ENCODE results near the gene PHGDH.
"Not testable (repeated sequence)": the region's sequence is repeated elsewhere in the genome, so short reads cannot be mapped to it uniquely, and the experiment has no call there.

PHGDH gene

DNA sequence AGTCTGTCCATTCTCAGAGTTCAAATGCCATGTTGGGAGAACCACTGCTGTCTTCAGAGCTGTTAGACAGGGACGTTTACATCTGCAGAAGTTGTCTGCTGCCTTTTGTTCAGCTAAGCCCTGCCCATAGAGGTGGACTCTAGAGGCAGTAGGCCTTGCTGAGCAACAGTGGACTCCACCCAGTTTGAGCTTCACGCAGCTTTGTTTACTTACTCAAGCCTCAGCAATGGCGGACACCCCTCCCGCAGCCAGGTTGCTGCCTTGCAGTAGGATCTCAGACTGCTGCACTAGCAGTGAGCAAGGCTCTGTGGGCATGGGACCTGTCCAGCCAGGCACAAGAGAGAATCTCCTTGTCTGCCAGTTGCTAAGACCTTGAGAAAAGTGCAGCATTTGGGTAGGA is 14.9 kb upstream of the PHGDH start:
- not testable (repeated sequence) for DNase-seq (ENCODE audit: low read depth in 1 of 2, low spot score in 1 of 2)

DNA sequence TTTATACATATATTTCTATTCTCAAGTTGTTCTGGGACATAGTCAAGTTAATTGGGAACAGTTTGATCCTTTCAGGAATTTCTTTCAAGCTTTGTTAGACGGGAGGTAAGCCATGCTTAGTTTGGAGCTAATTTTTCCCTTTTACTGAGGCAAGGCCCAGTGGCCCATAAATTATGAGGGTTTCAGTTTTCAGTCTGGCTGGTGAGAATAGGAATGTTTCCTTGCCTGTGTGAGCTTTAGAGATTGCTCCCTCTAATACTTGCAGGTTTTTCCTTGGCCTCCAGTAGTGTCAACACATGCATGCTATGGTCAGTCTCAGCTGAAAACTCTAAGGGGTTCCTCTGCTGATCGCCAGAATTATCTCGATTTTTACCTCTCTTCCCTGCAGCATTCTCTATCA is 14.1 kb upstream of the PHGDH start:
- no peak for DNase-seq (ENCODE audit: low read depth in 1 of 2, low spot score in 1 of 2)

DNA sequence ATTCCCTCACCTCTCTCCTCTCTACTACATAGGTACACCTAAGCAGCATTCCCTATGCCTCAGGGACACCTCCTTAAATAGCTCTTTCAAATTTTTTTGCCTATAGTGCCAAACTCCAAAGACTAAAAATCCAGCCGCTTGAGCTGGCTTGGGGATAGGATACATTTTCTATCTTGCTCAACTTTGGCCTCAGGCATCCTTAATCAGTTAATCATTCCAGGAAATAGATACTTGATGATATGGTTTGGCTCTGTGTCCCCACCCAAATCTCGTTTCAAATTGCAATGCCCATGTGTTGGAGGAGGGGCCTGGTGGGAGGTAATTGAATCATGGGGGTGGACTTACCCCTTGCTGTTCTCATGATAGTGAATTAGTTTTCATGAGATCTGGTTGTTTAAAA is 11.4 kb upstream of the PHGDH start:
- DNase-seq (ENCODE audit: low read depth in 1 of 2, low spot score in 1 of 2): no peak

DNA sequence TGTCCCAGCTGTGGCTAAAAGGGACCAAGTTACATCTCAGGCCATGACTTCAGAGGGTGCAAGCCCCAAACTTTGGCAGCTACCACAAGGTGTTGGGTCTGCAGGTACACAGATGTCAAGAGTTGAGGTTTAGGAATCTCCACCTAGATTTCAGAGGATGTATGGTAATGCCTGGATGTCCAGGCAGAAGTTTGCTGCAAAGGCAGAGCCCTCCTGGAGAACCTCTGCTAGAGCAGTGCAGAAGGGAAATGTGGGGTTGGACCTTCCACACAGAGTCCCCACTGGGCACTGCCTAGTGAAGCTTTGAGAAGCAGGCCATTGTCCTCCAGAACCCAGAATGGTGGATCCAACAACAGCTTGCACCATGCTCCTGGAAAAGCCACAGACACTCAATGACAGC is 10.1 kb upstream of the PHGDH start:
- DNase-seq (ENCODE audit: low read depth in 1 of 2, low spot score in 1 of 2): no peak

DNA sequence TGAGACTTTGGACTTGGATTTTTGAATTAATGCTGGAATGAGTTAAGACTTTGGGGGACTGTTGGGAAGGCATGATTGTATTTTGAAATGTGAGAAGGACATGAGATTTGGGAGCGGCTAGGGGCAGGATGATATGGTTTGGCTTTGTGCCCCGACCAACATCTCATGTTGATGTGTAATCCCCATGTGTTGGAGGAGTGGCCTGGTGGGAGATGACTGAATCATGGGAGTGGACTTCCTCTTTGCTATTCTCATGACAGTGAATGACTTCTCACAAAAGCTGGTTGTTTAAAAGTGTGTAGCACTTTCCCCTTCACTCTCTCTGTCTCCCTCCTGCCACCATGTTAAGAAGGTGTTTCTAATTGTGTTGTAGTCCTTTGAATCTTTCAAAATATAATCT is 9.3 kb upstream of the PHGDH start:
- no peak for DNase-seq (ENCODE audit: low read depth in 1 of 2, low spot score in 1 of 2)

DNA sequence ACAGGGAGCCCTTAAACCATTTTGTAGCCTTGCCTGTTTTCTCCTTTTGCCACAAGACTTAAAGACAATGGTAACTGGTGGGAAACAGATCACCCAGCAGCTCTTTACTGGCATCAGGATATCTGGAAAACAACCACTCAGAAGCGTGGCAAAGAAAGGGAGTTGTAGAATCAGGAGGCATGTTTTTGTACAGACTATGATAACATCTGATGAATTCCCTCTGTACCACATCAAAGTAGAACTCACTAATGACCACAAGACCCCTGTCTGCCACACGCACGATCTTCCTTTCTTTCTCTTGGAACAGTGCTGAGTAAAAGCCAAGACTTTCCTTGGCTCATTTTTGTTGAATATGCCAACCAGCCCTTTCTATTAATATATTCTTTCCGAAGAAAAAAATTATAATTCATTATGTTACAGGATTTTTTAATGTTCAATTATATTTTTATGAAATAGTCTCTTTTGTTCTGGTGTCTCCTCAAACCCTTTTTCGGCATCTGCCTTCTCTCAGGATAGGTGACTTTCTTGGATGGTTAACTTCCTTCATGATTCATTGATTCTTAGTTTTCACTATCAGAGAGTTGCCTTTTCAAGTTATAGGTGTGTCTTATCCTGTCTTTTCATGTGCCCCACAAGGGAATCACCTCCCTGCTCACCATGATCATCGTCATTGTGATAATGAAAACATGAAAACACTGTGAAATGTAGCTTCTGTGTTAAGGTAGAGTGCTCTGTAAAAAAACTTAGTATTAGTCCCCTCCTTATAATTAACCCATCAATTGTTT is 7.9 kb upstream of the PHGDH start:
- no peak for DNase-seq (ENCODE audit: low read depth in 1 of 2, low spot score in 1 of 2)

DNA sequence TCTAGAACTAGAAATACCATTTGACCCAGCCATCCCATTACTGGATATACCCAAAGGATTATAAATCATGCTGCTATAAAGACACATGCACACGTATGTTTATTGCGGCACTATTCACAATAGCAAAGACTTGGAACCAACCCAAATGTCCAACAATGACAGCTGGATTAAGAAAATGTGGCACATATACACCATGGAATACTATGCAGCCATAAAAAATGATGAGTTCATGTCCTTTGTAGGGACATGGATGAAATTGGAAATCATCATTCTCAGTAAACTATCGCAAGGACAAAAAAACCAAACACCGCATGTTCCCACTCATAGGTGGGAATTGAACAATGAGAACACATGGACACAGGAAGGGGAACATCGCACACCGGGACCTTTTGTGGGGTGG is 5.1 kb upstream of the PHGDH start:
- DNase-seq (ENCODE audit: low read depth in 1 of 2, low spot score in 1 of 2): not testable (repeated sequence)

DNA sequence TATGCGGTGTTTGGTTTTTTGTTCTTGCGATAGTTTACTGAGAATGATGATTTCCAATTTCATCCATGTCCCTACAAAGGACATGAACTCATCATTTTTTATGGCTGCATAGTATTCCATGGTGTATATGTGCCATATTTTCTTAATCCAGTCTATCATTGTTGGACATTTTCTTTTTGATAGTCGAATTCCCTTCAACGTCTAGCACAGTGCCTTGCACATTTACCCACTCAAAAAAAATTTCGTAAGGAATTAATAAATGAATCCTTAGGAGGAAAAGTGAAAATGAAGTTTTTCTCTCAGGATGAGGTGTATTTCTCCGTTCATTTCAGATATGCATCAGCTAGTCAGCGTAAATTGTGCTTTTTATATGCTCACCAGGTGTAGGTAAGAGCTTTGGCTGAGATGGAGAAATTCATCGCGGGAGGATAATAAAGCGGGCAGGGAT is 354 bp upstream of the PHGDH start:
- not testable (repeated sequence) for DNase-seq (ENCODE audit: low read depth in 1 of 2, low spot score in 1 of 2)

DNA sequence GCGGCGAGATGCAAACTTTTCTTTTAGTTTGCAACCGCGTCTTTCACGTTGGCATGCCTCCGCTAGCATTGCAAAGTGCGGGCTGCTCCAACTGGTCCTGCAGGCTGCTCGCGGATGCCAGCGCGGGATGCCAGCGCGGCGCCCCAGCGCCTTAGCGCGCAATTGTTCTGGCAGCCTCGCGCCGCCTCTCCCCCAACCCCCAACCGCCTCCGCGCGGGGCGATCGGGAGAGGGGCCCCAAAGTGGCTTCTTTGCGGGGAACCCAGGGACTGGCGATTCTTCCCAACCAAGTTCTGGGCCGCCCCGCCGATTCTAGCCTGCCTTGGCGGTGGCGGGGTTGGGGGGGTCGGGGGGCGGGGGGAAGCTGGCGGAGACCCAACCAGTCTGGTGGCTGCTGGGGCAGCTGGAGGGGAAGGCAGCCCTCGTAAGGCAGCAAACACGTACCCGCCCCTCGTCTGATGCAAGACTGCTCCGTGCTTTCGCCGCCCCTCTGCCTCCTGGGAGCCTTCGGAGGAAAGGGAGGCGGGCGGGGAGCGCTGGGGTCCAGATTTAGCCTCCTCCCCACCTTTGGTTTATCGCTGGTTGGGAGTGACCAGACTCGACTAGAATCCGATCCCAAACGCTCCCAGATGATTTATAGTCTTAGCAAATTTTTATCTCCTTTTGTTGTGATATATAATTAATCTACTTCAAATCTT is 756 bp downstream of the PHGDH start:
- peak; percentile 3 to 24 for DNase-seq (ENCODE audit: low read depth in 1 of 2, low spot score in 1 of 2)

DNA sequence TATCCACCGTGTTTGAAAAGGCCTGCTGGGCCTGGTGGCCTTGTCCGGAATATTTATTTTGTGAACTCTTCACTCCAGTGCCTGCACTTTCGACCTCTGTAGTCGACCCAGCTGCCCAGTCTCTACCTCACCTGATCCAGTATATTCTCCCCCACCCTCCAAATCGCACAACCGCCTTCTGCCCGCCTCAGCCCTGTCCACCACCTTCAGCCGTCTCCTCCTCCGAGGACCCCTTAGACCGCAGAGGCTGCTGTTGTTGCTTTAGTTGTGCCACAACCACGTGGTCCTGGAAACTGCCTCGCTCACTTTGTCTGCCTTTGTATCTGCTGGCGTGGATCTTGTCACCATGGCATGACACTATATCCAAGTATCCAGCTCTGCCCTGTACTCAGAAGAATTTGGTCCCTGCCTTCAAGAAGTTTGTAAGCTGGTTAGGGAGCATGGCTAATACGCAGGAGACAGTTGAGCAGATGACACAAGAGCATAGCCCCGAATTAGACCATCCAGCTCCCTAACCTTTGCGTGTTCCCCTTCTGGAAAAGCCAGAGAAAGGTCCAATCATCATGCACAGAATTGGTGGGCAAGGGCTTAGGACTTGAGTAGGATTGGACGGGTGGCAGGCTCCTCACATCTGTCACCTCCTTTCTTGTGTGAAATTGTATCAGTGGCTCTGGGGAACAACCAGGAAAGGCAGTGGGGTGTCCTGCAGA is 1.5 kb downstream of the PHGDH start:
- DNase-seq (ENCODE audit: low read depth in 1 of 2, low spot score in 1 of 2): no peak

DNA sequence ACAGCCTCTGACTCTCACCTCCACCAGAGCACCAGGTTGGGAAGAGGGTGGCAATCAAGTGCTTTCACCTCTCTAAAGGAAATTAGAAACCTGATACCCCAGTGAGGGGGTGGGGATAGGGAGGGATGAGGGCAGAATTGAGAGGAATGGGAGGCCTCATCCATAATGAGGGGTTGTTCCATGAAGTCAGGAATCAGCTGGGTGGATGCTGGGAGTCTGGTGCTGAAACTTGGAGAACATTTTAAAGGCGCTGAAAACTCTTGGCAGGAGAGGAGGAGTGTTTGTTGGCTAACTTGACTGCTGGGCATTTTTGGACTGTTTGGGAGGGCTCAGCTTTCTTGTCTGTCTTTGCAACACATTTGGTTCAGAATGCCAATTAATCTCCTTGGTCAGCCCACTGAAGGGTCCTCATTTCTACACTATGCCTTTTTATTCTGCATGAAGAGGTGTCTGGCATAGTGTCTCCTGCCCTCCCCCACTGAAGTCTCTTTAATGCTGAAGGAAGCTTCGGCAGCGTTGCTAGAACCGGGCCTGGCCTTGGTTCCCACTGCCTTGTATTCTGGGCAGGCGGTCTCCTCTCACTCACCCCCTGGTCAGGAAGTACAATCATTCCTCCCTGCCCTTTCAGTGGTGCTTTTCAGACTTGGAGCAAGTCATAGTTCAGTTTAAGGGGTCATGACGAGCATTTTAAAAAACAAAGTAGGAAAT is 2.2 kb downstream of the PHGDH start:
- DNase-seq (ENCODE audit: low read depth in 1 of 2, low spot score in 1 of 2): no peak

DNA sequence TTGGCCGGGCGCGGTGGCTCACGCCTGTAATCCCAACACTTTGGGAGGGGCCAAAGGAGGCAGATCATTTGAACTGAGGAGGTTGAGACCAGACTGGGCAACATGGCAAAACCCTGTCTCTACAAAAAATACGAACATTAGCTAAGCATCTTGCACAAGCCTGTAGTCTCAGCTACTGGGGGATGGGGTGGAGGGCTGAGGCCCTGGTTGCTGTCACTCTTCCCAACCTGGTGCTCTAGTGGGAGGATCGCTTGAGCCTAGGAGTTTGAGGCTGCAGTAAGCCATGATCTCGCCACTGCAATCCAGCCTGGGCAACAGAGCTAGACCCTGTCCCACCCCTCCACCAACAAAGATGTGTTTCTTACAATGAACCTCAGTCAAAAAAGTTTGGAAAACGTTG is 2.8 kb downstream of the PHGDH start:
- no peak for DNase-seq (ENCODE audit: low read depth in 1 of 2, low spot score in 1 of 2)

DNA sequence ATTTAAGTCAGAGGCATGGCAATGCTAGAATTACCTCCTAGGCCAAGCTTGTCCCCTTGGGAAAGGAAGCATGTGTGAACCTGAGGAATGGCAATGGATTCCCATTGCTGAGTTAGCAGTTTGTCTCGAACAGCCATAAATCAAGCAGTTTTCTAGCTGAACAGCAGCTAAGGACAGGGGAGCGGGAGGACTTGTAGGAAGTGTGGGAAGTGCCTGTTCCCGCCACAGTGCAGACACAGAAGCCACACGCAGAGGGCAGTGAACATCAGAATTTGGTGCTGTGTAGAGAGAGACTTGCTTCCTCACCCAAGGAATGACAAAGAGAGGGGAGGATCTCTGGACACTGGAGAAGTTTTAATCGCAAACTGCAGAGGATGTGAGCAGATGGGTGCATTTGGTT is 3.8 kb downstream of the PHGDH start:
- DNase-seq (ENCODE audit: low read depth in 1 of 2, low spot score in 1 of 2): no peak

DNA sequence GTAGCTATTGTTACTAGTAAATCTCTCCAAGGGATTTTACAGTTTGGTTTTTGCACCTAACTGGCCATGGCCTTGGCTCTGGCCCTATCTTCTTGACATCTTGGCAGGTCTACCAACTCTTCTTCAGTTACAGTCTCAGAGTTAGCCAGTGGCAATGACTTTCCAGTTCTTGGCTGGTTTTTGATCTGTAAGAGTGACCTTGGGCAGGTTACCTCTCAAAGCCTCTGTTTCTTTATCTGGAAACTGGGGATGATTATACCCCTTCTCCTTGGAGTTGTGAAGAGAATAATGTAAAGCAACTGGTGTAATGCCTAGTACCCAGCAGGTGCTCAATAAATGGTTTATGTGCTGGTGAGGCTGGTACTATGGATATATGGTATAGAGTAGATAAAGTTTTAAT is 6.7 kb downstream of the PHGDH start:
- no peak for DNase-seq (ENCODE audit: low read depth in 1 of 2, low spot score in 1 of 2)

DNA sequence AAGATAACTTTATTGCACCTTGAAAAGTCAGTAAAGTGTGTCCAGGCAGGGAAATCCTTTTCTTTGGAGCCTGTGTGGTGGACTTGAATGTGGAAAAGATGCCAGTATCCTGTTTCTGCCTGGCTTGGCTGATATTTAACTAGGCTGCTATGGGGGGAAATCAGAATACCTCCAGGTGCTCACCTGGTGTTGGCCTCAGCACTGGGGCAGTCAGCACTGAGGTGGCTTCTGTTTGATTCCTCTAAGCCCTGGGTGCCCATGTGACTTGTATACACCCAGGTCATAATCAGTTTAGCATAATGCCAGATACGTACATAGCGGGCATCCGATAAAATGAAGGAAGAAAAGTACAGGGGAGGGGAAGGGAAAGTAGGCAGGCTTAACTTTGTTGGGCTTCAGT is 7.2 kb downstream of the PHGDH start:
- no peak for DNase-seq (ENCODE audit: low read depth in 1 of 2, low spot score in 1 of 2)

DNA sequence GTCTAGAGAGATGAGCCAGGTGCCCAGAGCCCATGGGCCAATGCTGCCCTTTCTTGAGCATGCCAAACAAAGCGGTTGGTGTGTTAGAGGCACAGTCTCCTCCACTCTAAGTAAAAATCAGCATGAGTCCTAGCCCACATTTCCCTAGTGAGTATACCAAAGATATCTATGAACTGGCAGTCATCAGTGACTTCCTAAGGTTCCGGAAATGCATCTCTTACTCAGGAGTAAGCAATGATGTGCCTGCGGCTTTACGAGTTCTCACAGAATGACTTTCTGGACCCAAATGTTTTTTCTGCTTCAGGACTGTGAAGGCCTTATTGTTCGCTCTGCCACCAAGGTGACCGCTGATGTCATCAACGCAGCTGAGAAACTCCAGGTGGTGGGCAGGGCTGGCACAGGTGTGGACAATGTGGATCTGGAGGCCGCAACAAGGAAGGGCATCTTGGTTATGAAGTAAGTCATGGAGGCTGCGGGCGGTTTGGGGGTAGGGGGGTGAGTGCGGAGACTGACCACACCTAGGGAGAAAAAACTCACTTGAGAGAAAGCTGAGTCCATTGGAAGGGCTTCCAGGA is 9.2 kb downstream of the PHGDH start:
- DNase-seq (ENCODE audit: low read depth in 1 of 2, low spot score in 1 of 2): no peak

DNA sequence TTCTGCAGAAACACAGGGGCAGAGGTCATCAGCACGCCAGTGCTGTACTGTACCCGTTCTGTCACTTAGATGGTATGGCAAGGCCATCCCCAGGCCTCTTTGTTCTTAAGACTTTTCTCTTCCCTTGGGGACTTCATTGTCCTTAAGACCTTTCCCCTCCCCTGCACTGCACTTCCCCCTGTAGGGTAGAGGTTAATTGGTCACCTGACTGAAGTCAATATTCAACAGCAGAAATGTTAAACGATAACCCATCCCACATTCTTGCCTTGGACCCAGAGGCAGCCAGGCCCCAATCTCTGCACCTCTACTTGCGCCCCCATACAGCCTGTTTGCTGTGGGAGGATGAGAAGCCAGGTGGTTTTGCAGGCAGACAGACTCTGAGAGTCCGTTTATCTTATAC is 10.2 kb downstream of the PHGDH start:
- DNase-seq (ENCODE audit: low read depth in 1 of 2, low spot score in 1 of 2): no peak

DNA sequence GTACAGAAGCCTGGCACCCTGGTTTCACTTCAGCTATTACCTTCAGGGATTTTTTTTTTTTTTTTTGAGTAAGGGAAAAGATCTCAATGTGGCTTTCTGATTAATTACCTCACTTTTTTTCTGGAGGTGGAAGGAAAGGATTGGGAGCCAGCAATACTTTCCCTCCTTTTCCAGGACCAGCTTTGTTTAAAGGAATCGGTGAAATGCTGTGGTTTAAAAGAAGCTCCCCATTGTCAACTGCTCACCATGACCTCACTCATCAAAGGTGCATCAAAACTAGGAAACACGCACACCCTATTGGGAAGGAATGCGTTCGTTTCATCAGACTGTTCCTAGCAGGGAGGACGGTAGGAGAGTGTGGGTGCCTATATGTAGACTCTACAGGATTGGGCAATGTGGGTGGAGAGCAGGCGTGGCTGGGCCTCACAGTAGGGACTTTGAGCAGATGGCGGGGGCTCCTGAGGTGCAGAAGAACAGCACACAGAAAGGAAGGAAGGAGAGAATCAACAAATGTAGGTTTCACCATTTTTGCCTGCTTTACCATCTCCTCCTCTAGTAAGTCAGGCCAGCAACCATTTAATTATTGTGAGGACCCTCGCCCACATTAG is 13.0 kb downstream of the PHGDH start:
- DNase-seq (ENCODE audit: low read depth in 1 of 2, low spot score in 1 of 2): no peak

DNA sequence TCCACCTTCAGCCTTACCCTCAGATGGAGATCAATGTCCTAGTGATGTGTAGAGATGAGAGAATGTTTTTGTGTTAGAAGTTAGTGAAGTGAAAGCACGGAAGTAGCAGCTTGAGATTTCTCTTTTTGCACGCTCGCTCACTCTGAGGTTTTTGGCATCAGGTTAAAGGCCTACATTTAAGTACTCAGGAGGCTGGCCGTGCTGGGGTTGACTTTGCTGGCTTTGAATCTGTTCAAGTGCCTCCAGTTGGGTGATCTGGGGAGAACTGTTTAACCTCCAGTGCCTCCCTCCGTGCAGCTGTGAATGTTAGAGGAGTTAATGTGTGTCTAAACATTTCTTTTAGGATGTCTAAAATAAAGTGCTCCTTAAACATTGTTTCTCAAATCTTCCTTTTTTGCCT is 13.9 kb downstream of the PHGDH start:
- no peak for DNase-seq (ENCODE audit: low read depth in 1 of 2, low spot score in 1 of 2)

DNA sequence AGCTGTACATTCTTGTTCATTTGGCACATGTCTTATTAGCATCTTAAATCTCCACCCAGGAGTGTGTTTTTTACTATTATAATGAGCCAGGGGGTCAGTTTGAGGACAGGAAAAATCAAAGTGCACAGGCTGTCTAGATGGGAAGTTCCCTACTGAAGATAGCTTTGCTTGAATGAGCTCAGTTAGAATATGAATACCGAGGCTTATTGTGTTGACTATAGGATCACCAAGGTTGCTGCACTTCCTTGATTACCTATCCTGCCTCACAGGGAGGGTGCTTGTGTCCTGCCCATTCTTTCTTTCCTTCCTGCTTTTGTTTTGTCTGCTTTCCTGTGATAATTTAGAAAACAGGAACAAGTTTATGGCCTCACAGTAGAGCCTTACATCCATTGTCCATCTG is 16.3 kb downstream of the PHGDH start:
- no peak for DNase-seq (ENCODE audit: low read depth in 1 of 2, low spot score in 1 of 2)

DNA sequence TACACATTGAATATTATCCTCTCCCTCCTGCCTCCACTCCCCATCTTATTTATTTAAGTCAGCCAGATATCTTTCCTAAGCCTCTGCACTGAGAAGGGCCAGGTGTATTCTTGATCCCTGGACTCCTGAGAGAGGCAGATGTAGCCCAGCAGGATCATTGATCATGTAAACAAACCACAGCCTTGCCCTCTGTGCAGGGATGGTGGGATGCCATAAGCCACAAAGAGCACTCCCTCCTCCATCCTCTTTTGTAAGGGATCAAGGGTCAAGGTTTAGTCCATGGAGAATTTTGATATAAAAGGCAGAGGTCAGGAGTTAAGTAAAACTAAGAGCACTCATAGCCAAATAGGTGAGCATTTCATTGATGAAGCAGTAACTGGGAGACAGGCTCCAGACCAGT is 17.3 kb downstream of the PHGDH start:
- no peak for DNase-seq (ENCODE audit: low read depth in 1 of 2, low spot score in 1 of 2)
